ENCODE measurements around the gene ASCC1.

The ASCC1 gene

GRCh38 chr10:72080042-72080975 lies 135.8 kb downstream of the ASCC1 start:
- DNase-seq: no peak

GRCh38 chr10:72079356-72079755 lies 136.7 kb downstream of the ASCC1 start:
- DNase-seq: no peak

GRCh38 chr10:72077275-72077990 lies 138.6 kb downstream of the ASCC1 start:
- no peak for DNase-seq

GRCh38 chr10:72076756-72077155 lies 139.3 kb downstream of the ASCC1 start:
- DNase-seq: no peak

GRCh38 chr10:72075376-72076115 lies 140.5 kb downstream of the ASCC1 start:
- DNase-seq: no peak

- DNase-seq: no peak
These were observed 141.3 kb downstream of the ASCC1 start for GRCh38 chr10:72074574-72075375.

- no peak for DNase-seq
These were observed 142.1 kb downstream of the ASCC1 start for GRCh38 chr10:72073708-72074573.

- DNase-seq: no peak
These were observed 143.4 kb downstream of the ASCC1 start for GRCh38 chr10:72072639-72073038.

- no peak for DNase-seq
These were observed 144.0 kb downstream of the ASCC1 start for GRCh38 chr10:72072046-72072445.

- DNase-seq: no peak
These were observed 146.1 kb downstream of the ASCC1 start for GRCh38 chr10:72069751-72070526.

GRCh38 chr10:72068901-72069446 lies 147.1 kb downstream of the ASCC1 start:
- DNase-seq: no peak

- DNase-seq: no peak
These were observed 147.8 kb downstream of the ASCC1 start for GRCh38 chr10:72068126-72068765.

- DNase-seq: no peak
These were observed 148.5 kb downstream of the ASCC1 start for GRCh38 chr10:72067463-72068125.

GRCh38 chr10:72066318-72067284 lies 149.5 kb downstream of the ASCC1 start:
- no peak for DNase-seq

- DNase-seq: no peak
These were observed 150.5 kb downstream of the ASCC1 start for GRCh38 chr10:72065439-72066025.

GRCh38 chr10:72063703-72064391 lies 152.2 kb downstream of the ASCC1 start:
- DNase-seq: no peak

All from fibroblast of skin of right quadriceps (primary cell).